ENCODE data around the gene RNASE1. TPM values are rescaled to one million over a fixed set of nuclear protein-coding genes. Genes with fewer than 3 reads are reported as not detected.

RNASE1 gene
- total RNA-seq, 1 experiment from 2014 or later, result not detected

DNA sequence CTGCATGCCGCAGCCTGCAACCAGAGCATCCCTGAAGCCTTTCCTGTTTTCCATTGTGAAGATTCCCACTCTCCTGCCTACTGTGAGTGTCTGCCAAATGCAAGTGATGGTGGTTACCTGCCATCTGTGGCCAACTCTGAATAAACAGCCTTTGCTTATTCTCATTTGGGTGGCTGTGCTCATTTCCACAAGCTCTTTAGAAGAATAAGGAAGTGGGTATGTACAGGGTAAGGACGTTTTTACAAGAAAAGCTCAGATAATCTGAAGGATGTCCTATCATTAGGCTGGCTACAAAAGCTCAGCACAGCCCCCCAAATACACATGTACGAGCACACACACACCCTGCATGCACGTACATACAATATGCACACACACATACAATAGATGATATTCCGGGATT, 7.3 kb upstream of the RNASE1 start:
- DNase-seq (ENCODE audit: unreplicated experiment), result no peak
- Mint-ChIP-seq H3K36me3 (ENCODE audit: insufficient read depth, unreplicated experiment) (no peaks in the 10 kb centered on the region), H3K4me1 (ENCODE audit: insufficient read depth, unreplicated experiment) (no peaks in the 10 kb centered on the region), H3K27ac (ENCODE audit: low read depth, unreplicated experiment) (no peak overlapping the region), H3K4me3 (ENCODE audit: unreplicated experiment) (no peak overlapping the region), H3K27me3 (ENCODE audit: insufficient read depth, unreplicated experiment) (peaks cover 58% of the 10 kb centered on the region), H3K9me3 (ENCODE audit: unreplicated experiment) (no peaks in the 10 kb centered on the region)
- ChIA-PET CTCF (interaction anchor here (0.6 kb wide), 1 partner anchor 94 kb away, joined by 4 read pairs; no protein-coding TSS in a partner anchor), POLR2A (interaction anchor here (0.6 to 0.7 kb wide), 2 partner anchors 22 to 1210 kb away, joined by 3 read pairs; no protein-coding TSS in a partner anchor)
- TF ChIP-seq, protein P1, sequence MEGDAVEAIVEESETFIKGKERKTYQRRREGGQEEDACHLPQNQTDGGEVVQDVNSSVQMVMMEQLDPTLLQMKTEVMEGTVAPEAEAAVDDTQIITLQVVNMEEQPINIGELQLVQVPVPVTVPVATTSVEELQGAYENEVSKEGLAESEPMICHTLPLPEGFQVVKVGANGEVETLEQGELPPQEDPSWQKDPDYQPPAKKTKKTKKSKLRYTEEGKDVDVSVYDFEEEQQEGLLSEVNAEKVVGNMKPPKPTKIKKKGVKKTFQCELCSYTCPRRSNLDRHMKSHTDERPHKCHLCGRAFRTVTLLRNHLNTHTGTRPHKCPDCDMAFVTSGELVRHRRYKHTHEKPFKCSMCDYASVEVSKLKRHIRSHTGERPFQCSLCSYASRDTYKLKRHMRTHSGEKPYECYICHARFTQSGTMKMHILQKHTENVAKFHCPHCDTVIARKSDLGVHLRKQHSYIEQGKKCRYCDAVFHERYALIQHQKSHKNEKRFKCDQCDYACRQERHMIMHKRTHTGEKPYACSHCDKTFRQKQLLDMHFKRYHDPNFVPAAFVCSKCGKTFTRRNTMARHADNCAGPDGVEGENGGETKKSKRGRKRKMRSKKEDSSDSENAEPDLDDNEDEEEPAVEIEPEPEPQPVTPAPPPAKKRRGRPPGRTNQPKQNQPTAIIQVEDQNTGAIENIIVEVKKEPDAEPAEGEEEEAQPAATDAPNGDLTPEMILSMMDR (IDR thresholded peaks at IDR 0.05; ENCODE audit: unreplicated experiment), result no peak
- BruUV-seq (replicated peaks), result no TSS peak
- intact Hi-C loops (cut with micrococcal nuclease), result no loop called here

DNA sequence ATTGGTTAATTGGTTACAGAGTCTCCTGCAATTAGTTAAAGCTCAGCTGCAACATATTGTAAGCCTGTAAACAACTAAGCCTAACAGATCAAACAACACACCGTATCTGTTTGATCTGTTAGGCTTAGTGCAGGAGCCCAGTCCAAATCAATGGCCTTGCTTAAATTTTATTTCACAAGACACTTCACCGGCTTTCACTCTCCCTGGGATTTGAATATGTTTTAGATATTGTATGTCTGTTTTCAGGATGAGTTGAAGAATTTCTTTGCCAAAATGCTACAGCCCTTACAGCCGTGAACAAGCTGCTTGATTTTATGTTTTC, 5.5 kb upstream of the RNASE1 start:
- H3K9me3 Mint-ChIP-seq (ENCODE audit: unreplicated experiment), result no peaks in the 10 kb centered on the region
- no peaks in the 10 kb centered on the region for H3K36me3 Mint-ChIP-seq (ENCODE audit: insufficient read depth, unreplicated experiment)
- no peak overlapping the region for H3K4me3 Mint-ChIP-seq (ENCODE audit: unreplicated experiment)
- ChIA-PET CTCF (no interaction called here), POLR2A (no interaction called here)
- DNase-seq (ENCODE audit: unreplicated experiment), result no peak
- intact Hi-C loops (cut with micrococcal nuclease), result no loop called here
- no peak overlapping the region for H3K27ac Mint-ChIP-seq (ENCODE audit: low read depth, unreplicated experiment)
- no TSS peak for BruUV-seq (replicated peaks)
- H3K27me3 Mint-ChIP-seq (ENCODE audit: insufficient read depth, unreplicated experiment), result peaks cover 66% of the 10 kb centered on the region
- H3K4me1 Mint-ChIP-seq (ENCODE audit: insufficient read depth, unreplicated experiment), result no peaks in the 10 kb centered on the region
- TF ChIP-seq, protein P1 (IDR thresholded peaks at IDR 0.05; ENCODE audit: unreplicated experiment), result no peak

DNA sequence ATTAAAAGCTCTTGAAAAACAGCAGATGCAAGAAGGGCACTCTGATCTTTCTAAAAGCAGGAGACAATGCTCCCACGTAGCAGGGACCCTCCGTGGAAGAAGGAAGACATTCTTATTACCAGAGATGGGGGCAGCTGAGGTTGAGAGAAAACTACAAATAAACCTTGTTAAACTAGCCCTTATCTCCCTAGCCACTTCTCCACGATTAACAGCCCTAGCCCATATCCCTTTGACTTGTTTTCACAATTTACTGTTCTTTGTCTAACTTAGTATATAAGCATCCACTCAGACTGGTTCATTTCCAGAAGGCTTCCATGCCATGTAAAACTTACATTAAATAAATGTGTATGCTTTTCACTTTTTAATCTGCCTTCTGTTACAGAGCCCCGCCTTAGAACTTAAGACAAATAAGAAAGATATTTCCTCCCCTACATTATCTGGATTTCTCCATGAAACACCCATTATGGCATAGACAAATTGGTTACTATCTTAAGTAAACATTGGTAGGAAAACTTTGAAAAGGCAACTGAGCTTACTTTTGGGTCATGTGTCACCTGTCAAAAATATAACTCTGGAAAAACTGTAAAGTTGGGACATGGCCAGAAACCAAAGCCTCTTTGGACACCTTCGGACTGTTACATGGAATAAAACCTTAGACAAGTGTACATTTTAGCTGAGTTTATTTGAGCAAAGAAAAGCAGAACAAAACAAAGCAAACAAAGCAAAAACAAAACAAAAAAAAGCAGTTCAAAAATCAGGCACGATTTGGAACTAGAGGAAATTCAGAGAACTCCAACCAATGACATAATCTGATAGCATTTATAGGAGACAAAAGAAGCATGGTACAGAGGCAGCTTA, 4.9 kb upstream of the RNASE1 start:
- POLR2A ChIA-PET, result no interaction called here
- TF ChIP-seq, protein P1 (IDR thresholded peaks at IDR 0.05; ENCODE audit: unreplicated experiment), result no peak
- no peaks in the 10 kb centered on the region for H3K9me3 Mint-ChIP-seq (ENCODE audit: unreplicated experiment)
- no peaks in the 10 kb centered on the region for H3K36me3 Mint-ChIP-seq (ENCODE audit: insufficient read depth, unreplicated experiment)
- no peak overlapping the region for H3K27ac Mint-ChIP-seq (ENCODE audit: low read depth, unreplicated experiment)
- no peak for DNase-seq (ENCODE audit: unreplicated experiment)
- intact Hi-C loops (cut with micrococcal nuclease), result no loop called here
- H3K4me1 Mint-ChIP-seq (ENCODE audit: insufficient read depth, unreplicated experiment), result no peaks in the 10 kb centered on the region
- no TSS peak for BruUV-seq (replicated peaks)
- H3K27me3 Mint-ChIP-seq (ENCODE audit: insufficient read depth, unreplicated experiment), result peaks cover 66% of the 10 kb centered on the region
- H3K4me3 Mint-ChIP-seq (ENCODE audit: unreplicated experiment), result no peak overlapping the region
- CTCF ChIA-PET, result interaction anchor here (0.7 to 1.1 kb wide), 3 partner anchors 48 to 208 kb away, joined by 3 to 4 read pairs (median 3); no protein-coding TSS in a partner anchor

DNA sequence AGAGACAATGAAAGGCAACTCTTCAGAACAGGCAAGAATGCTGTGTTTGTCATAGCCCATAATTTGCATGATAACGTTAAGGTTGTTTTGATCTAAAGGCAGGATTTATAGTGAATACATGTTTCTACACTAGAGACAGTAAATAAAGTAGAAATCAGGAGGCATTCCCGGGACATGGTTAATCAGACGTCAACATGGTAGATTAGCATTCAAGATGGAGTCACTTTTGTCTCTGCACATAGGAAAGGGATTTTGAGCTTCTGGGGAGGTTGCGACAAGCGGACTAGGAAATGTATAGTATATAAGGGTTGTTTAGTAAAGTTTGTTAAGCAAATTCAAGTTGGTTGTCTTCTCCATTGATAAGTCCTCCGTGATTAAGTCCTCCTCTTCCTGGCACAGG, 2.8 kb upstream of the RNASE1 start:
- no peaks in the 10 kb centered on the region for H3K4me1 Mint-ChIP-seq (ENCODE audit: insufficient read depth, unreplicated experiment)
- H3K9me3 Mint-ChIP-seq (ENCODE audit: unreplicated experiment), result no peaks in the 10 kb centered on the region
- POLR2A ChIA-PET, result no interaction called here
- no peak for DNase-seq (ENCODE audit: unreplicated experiment)
- no TSS peak for BruUV-seq (replicated peaks)
- H3K27me3 Mint-ChIP-seq (ENCODE audit: insufficient read depth, unreplicated experiment), result peaks cover 74% of the 10 kb centered on the region
- H3K4me3 Mint-ChIP-seq (ENCODE audit: unreplicated experiment), result no peak overlapping the region
- H3K27ac Mint-ChIP-seq (ENCODE audit: low read depth, unreplicated experiment), result no peak overlapping the region
- TF ChIP-seq, protein P1 (IDR thresholded peaks at IDR 0.05; ENCODE audit: unreplicated experiment), result no peak
- intact Hi-C loops (cut with micrococcal nuclease), result no loop called here
- peaks cover 6% of the 10 kb centered on the region for H3K36me3 Mint-ChIP-seq (ENCODE audit: insufficient read depth, unreplicated experiment)
- CTCF ChIA-PET, result no interaction called here
